H1 (cell line): ENCODE measurements around the gene MAIP1.

Source experiments
- EP300 ChIP-seq, 2 experiments: IDR thresholded peaks; 1 replicate in 1 of 2; 2 replicates in 1 of 2; pipeline ENCODE4 v1.6.1; 2011 to 2012; ENCODE audit warnings: low read depth in 2 of 2, low read length in 2 of 2, mild to moderate bottlenecking in 2 of 2, borderline replicate concordance in 1 of 2, inconsistent platforms in 1 of 2, moderate library complexity in 1 of 2
- TAF1 ChIP-seq: IDR thresholded peaks from 2 replicates; pipeline ENCODE4 v1.6.1; 2011; ENCODE audit warnings: mild to moderate bottlenecking, low read depth, low read length
- TF ChIP-seq, protein P1 (sequence below), 3 experiments: IDR thresholded peaks; 1 replicate in 2 of 3; 2 replicates in 1 of 3; pipeline versions ENCODE4 v1.5.1 to v1.6.1; 2011; ENCODE audit warnings: low read length in 3 of 3, mild to moderate bottlenecking in 3 of 3, inconsistent platforms in 2 of 3, low read depth in 1 of 3, moderate library complexity in 1 of 3; ENCODE audit not compliant: insufficient read depth in 1 of 3; ENCODE audit errors: control extremely low read depth in 1 of 3

DNA sequence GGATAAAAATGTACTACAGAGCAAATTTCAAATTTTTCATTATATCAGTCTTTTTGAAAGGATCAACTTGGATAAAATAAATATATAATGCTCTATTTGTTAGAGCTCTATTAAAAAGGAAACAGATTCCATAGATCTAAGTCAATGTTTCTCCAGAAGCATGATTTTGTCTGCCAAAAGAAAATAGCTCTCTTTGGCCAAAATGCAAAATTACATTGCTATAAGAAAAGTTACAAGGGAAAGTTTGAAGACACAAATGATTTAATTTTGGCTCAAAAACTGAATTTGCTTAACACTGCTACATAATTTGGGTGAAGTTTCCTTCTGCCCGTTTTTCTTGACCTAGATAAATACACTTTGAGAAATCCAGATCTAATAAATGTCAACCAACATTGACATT, 28.6 kb upstream of the MAIP1 start:
- TF ChIP-seq, protein P1, sequence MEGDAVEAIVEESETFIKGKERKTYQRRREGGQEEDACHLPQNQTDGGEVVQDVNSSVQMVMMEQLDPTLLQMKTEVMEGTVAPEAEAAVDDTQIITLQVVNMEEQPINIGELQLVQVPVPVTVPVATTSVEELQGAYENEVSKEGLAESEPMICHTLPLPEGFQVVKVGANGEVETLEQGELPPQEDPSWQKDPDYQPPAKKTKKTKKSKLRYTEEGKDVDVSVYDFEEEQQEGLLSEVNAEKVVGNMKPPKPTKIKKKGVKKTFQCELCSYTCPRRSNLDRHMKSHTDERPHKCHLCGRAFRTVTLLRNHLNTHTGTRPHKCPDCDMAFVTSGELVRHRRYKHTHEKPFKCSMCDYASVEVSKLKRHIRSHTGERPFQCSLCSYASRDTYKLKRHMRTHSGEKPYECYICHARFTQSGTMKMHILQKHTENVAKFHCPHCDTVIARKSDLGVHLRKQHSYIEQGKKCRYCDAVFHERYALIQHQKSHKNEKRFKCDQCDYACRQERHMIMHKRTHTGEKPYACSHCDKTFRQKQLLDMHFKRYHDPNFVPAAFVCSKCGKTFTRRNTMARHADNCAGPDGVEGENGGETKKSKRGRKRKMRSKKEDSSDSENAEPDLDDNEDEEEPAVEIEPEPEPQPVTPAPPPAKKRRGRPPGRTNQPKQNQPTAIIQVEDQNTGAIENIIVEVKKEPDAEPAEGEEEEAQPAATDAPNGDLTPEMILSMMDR (IDR thresholded peaks at IDR 0.05; ENCODE audit: control extremely low read depth in 1 of 3, insufficient read depth in 1 of 3, low read depth in 1 of 3, low read length in 3 of 3): no peak
- TF ChIP-seq TAF1 (no peak), EP300 (IDR thresholded peaks at IDR 0.05; ENCODE audit: borderline replicate concordance in 1 of 2, low read depth in 2 of 2, low read length in 2 of 2) (no peak)
